ENCODE measurements around the gene WDR1. TPM values are rescaled to one million over a fixed set of nuclear protein-coding genes. Genes with fewer than 3 reads are reported as not detected.

WDR1 gene
- total and polyA plus RNA-seq, 2 donors (not counting 3 experiments of a cell fraction or from before 2014, with no cell fraction given) = 590 to 660 TPM

DNA sequence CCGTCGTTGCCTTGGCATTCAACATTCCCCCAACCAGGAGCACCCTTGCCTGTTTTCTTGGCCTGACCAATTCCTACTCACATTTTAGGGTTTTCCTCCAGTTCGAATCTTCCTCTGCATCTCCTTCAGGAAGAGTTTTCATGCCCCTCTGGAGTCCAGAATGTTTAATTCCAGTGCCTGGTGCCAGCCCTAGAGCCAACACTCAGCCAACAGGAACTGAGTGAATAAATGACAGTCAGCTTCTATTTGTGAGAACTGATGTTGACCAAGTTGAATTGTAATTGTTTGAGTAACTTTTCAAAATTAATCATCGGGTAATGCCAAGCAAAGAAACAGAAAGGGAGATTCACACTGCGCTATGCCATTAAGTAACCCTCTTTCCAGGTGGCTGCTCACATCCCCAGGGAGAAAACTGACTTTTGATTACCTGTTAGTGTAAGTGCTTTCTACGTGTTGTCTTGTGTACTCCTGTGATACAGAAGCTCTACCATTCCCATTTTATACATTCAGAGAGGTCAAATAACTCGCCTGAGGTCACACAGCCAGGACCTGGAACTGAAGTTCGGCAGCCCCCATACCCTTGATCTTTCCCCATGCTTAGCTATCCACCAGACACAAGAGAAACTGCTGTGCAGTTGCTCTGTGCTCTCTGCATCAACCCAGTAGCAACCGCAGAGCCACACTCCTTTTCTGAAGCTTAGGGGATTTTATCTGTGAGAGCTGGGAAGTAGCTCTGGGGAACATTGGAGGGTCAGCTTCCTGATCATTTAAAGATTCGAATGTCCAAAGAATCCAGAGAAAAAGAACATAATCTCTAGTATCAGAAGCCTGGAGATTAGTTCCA lies 76.3 kb downstream of the WDR1 start:
- Histone ChIP-seq H3K4me1 (ENCODE audit: control insufficient read depth, extremely low read depth, insufficient read depth, low read length) (no peaks in the 10 kb centered on the region), H3K4me2 (ENCODE audit: insufficient read depth, low read length) (no peak overlapping the region), H3K9ac (replicated peaks; ENCODE audit: extremely low read depth, insufficient read depth, low read length) (no peak overlapping the region), H3K79me2 (ENCODE audit: control insufficient read depth, insufficient read depth, low read length) (no peaks in the 10 kb centered on the region), H2AFZ (ENCODE audit: low read depth, low read length) (no peak overlapping the region), H3K27me3 (ENCODE audit: control insufficient read depth in 2 of 2, insufficient read depth in 2 of 2, low read length in 2 of 2) (peaks cover 0 to 8% of the 10 kb centered on the region in 2 experiments), H3K27ac (ENCODE audit: insufficient read depth, low read depth, low read length) (no peak overlapping the region), H3K9me1 (replicated peaks; ENCODE audit: control insufficient read depth, extremely low read depth, insufficient read depth, low read length) (no peaks in the 10 kb centered on the region), H3K36me3 (ENCODE audit: control insufficient read depth in 2 of 2, extremely low read depth in 1 of 2, insufficient read depth in 2 of 2, low read length in 2 of 2) (no peaks in the 10 kb centered on the region), H4K20me1 (replicated peaks; ENCODE audit: control insufficient read depth, extremely low read depth, insufficient read depth, low read length) (no peaks in the 10 kb centered on the region), H3K4me3 (replicated peaks in 1 of 3; ENCODE audit: insufficient read depth in 1 of 3, low read depth in 1 of 3, low read length in 3 of 3) (no peak overlapping the region), H3K9me3 (replicated peaks; ENCODE audit: control insufficient read depth, insufficient read depth, low read length) (no peaks in the 10 kb centered on the region)
- TF ChIP-seq EZH2 (IDR thresholded peaks at IDR 0.05; ENCODE audit: borderline replicate concordance, low read depth, low read length, severe bottlenecking) = no peak
- POLR2A ChIA-PET = no interaction called here
- intact Hi-C loops (cut with micrococcal nuclease) (no loop called here), dilution Hi-C loops (cut with MboI; ENCODE audit: extremely low pct_ligation_motif_present, low sequenced_read_pairs) (no loop called here)
- no TSS peak for BruUV-seq (replicated peaks)
- CTCF ChIA-PET = interaction anchor here (1.0 to 1.4 kb wide), 2 partner anchors 21 to 25 kb away, joined by 4 to 5 read pairs; no protein-coding TSS in a partner anchor
- FAIRE-seq (no peak), DNase-seq (ENCODE audit: low read depth, low spot score) (no peak)

DNA sequence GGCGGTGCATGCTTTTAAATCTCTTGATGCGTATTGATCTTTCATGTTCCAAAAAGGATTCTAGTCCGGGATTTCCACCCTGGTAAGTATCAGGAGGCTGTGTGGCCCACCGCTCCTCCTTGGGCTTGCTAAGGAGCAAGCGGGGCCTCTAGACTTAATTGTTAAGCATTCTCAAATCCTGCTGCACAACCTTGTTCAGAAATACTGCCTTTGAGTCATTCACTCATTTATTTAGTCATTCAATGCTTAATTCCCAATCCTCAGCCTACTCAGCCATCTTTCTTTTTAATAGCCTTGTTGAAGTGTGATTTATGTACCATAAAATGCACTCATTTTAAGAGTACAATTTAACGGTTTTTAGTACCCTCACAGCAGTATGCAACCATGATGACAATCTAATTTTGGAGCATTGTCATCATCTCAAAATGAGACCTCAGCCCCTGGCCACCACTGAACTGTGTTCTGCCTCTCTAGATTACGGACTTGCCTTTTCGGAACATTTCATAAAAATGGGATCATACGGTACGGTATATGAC lies 79.7 kb downstream of the WDR1 start:
- Histone ChIP-seq H3K4me1 (ENCODE audit: control insufficient read depth, extremely low read depth, insufficient read depth, low read length) (peaks cover 2% of the 10 kb centered on the region), H3K27ac (ENCODE audit: insufficient read depth, low read depth, low read length) (no peak overlapping the region), H4K20me1 (replicated peaks; ENCODE audit: control insufficient read depth, extremely low read depth, insufficient read depth, low read length) (no peaks in the 10 kb centered on the region), H3K4me3 (replicated peaks in 1 of 3; ENCODE audit: insufficient read depth in 1 of 3, low read depth in 1 of 3, low read length in 3 of 3) (no peak overlapping the region), H3K27me3 (ENCODE audit: control insufficient read depth in 2 of 2, insufficient read depth in 2 of 2, low read length in 2 of 2) (peaks cover 0 to 8% of the 10 kb centered on the region in 2 experiments), H3K79me2 (ENCODE audit: control insufficient read depth, insufficient read depth, low read length) (no peaks in the 10 kb centered on the region), H3K9me1 (replicated peaks; ENCODE audit: control insufficient read depth, extremely low read depth, insufficient read depth, low read length) (no peaks in the 10 kb centered on the region), H2AFZ (ENCODE audit: low read depth, low read length) (no peak overlapping the region), H3K9ac (replicated peaks; ENCODE audit: extremely low read depth, insufficient read depth, low read length) (no peak overlapping the region), H3K36me3 (ENCODE audit: control insufficient read depth in 2 of 2, extremely low read depth in 1 of 2, insufficient read depth in 2 of 2, low read length in 2 of 2) (no peaks in the 10 kb centered on the region), H3K4me2 (ENCODE audit: insufficient read depth, low read length) (no peak overlapping the region), H3K9me3 (replicated peaks; ENCODE audit: control insufficient read depth, insufficient read depth, low read length) (no peaks in the 10 kb centered on the region)
- BruUV-seq (replicated peaks) = no TSS peak
- CTCF ChIA-PET = no interaction called here
- dilution Hi-C loops (cut with MboI; ENCODE audit: extremely low pct_ligation_motif_present, low sequenced_read_pairs) = no loop called here
- POLR2A ChIA-PET = no interaction called here
- FAIRE-seq = no peak
- TF ChIP-seq, protein P1, sequence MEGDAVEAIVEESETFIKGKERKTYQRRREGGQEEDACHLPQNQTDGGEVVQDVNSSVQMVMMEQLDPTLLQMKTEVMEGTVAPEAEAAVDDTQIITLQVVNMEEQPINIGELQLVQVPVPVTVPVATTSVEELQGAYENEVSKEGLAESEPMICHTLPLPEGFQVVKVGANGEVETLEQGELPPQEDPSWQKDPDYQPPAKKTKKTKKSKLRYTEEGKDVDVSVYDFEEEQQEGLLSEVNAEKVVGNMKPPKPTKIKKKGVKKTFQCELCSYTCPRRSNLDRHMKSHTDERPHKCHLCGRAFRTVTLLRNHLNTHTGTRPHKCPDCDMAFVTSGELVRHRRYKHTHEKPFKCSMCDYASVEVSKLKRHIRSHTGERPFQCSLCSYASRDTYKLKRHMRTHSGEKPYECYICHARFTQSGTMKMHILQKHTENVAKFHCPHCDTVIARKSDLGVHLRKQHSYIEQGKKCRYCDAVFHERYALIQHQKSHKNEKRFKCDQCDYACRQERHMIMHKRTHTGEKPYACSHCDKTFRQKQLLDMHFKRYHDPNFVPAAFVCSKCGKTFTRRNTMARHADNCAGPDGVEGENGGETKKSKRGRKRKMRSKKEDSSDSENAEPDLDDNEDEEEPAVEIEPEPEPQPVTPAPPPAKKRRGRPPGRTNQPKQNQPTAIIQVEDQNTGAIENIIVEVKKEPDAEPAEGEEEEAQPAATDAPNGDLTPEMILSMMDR (IDR thresholded peaks at IDR 0.05; ENCODE audit: extremely low read depth in 1 of 2, insufficient read depth in 1 of 2, low read depth in 1 of 2, low read length in 2 of 2) = no peak
- no peak for TF ChIP-seq POLR2AphosphoS5 (IDR thresholded peaks at IDR 0.05; ENCODE audit: insufficient read depth, low read depth, low read length)
- TF ChIP-seq GATA2 (IDR thresholded peaks at IDR 0.05; ENCODE audit: insufficient read depth, insufficient read length, low read depth, low read length) = no peak
- TF ChIP-seq, protein P2, sequence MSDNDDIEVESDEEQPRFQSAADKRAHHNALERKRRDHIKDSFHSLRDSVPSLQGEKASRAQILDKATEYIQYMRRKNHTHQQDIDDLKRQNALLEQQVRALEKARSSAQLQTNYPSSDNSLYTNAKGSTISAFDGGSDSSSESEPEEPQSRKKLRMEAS (IDR thresholded peaks at IDR 0.05; ENCODE audit: insufficient read depth, insufficient read length) = no peak
- no peak for TF ChIP-seq EZH2 (IDR thresholded peaks at IDR 0.05; ENCODE audit: borderline replicate concordance, low read depth, low read length, severe bottlenecking)
- intact Hi-C loops (cut with micrococcal nuclease) = no loop called here
- no peak for DNase-seq (ENCODE audit: low read depth, low spot score)
